ENCODE measurements around the gene MEOX1.
"Not testable (repeated sequence)": the region's sequence is repeated elsewhere in the genome, so short reads cannot be mapped to it uniquely, and the experiment has no call there.

The MEOX1 gene

DNA sequence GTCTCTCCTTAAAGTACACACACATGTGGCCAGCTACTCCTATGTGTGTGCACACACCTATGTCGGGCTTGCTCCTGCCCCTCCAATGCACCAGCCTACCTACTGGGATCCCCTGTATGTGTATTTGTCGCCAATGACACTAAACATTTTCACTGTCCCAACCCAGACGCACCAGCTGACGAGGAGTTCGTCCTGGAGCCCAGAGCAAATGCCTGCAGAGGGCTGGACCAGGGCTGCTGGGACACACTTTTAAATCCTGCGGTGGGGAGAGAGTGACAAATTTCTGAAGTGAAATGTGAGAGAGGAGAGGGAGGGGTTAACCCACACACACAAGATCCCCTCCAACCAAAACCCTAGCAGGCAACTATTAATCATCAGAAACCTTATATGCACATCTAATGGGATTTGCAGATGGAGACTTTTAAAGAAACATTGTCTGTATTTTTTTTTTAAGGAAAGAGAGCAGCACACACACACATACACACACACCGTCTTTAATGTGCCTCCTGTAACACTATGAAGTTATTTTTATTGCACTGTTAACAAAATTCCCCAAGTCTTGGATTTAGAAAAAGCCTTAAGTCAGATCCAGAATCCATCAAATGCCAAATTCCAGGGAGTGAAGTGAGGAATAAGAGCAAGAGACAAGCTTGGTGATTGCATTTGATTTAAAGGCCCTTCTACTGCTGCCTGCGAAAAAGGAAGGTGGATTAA is at the start of gene MEOX1:
MEOX1 (minus strand) TSS at position 224 of the 714 bp plus-strand sequence. CDS start 388 bp downstream, outside the sequence.
- in situ Hi-C loops (cut with MboI; ENCODE audit: low sequenced_read_pairs), result no loop called here

DNA sequence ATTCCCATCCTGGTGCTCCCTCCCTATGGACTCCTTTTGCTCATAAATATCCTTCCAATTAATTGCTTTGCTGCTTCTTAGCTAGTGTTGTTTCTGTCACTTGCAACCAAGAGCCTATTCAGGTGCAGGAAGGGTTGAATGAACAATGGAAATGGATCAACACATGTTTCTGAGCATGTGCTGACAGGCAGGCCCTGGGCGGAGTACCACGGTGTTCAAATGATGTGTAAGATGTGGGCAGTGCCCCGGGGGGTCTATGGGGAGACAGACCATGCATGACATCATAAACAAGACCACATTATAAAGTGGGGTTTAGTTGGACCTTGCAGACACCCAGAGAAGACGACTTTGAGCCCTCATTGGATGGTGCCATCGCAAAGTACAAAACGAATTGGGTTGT is 48.4 kb upstream of the MEOX1 start:
- in situ Hi-C loops (cut with MboI; ENCODE audit: low sequenced_read_pairs), result no loop called here

DNA sequence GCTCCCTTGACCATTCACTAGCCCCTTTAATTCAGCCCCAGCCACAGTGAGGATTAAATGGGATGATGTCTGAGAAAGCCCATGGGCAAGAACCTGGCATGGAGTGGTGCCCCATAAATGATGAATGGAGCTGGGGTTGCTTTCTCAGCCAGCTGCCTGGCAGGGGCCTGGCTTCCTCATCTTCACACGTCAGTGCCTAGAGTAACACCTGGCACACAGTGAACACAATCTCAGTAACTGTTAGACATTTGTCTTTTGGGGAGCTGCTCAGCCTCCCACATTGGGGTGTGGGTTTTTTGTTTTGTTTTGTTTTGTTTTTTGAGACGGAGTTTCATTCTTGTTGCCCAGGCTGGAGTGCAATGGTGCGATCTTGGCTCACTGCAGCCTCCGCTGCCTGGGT is 47.5 kb upstream of the MEOX1 start:
- in situ Hi-C loops (cut with MboI; ENCODE audit: low sequenced_read_pairs), result no loop called here

DNA sequence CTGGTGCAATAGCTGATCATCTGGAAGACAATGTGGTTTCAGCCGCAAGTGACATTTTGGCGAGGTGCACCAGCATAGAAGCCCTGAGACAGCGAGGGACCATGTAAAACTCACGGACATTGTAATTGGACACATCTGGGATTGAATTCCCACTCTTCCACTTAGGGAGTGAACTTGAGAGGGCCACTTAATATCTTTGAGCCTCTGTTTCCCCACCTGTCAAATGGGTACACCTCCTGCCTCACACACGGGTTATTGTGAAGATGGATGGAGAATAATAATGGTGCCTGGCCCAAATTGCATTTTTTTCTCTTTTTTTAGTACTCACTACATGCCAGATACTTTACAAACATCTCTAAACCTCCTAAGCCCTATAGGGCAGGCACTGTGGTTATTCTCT is 45.5 kb upstream of the MEOX1 start:
- in situ Hi-C loops (cut with MboI; ENCODE audit: low sequenced_read_pairs), result no loop called here

- in situ Hi-C loops (cut with MboI; ENCODE audit: low sequenced_read_pairs), result no loop called here
Measured at GRCh38 chr17:43706235-43706634, 44.5 kb upstream of the MEOX1 start.

- in situ Hi-C loops (cut with MboI; ENCODE audit: low sequenced_read_pairs), result no loop called here
Measured at GRCh38 chr17:43703630-43704029, 41.9 kb upstream of the MEOX1 start.

- in situ Hi-C loops (cut with MboI; ENCODE audit: low sequenced_read_pairs), result no loop called here
Measured at GRCh38 chr17:43702637-43703036, 40.9 kb upstream of the MEOX1 start.

- in situ Hi-C loops (cut with MboI; ENCODE audit: low sequenced_read_pairs), result no loop called here
Measured at GRCh38 chr17:43701318-43701743, 39.6 kb upstream of the MEOX1 start.

DNA sequence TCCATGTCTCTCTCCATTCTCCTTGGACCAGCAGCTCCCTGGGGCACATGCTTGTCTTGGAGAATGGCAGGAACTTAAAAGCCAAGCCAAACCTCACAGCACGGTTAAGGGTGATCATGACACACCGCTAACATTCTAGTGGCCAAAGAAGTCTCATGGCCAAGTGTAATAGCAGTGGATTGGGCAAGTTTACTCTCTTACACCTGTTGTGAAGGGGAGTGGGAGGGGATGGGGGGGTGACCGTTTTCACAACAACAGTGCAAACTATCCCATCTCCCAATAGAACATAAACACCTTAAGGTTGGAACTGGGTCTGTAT is 37.7 kb upstream of the MEOX1 start:
- in situ Hi-C loops (cut with MboI; ENCODE audit: low sequenced_read_pairs), result no loop called here

GRCh38 chr17:43698678-43699437 is 37.1 kb upstream of the MEOX1 start:
- in situ Hi-C loops (cut with MboI; ENCODE audit: low sequenced_read_pairs), result no loop called here

DNA sequence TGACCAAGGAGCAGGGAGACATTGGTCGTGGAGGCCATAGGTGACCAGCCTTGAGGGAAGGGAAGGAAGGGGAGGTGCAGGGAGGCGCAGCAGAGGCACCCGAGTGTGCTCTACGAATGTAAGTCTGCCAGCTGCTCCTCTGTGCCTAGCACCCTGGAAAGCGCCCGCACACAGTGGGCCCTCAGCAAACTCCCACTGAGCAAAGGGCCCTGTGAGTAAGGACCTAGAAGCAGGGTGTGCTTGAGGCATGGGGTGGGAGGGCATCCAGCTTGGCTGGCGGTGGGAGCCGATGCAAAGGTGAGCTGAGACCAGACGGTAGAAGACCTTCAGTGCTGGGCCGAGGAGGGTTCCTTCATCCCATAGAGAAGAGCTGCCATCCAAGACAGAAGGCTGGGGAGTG is 36.2 kb upstream of the MEOX1 start:
- in situ Hi-C loops (cut with MboI; ENCODE audit: low sequenced_read_pairs), result no loop called here

GRCh38 chr17:43696891-43697290 is 35.2 kb upstream of the MEOX1 start:
- in situ Hi-C loops (cut with MboI; ENCODE audit: low sequenced_read_pairs), result no loop called here

- in situ Hi-C loops (cut with MboI; ENCODE audit: low sequenced_read_pairs), result no loop called here
Measured at GRCh38 chr17:43695970-43696865, 34.5 kb upstream of the MEOX1 start.

DNA sequence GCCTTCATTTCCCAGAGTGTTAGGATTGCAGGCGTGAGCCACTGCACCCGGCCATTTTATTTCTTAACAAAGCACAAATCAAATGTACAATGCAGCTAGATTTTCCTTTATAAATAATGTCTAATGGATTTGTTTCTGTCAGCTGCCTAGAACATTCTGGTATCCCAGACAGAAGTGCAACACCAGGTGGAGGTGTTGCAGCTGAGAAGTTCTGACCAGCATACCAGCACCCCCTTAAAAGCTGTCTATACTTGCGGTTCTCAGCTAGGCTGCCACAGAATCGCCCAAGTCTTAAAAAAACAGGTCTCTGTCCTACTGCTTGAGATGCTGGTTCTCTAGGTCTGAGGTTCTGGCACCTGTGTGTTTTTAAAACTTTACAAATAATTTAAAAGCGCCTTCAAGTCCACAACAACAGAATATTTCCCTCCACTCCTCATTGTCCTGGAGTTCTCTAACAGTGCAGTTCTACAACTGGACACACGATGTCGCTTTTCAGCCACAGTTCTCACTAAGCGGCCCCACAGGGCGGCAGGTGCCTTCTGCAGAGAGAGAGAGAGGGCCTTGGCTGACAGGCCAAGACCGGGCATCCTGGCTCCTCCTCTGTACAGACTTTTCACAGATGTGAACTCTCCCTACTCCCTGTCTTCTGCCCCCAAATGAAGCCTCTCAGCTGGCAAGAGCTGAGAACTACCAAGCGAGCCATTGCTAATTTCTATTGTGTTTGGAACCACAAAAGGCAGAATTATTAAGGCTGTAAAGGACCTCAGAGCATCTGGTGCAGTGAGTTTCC is 32.6 kb upstream of the MEOX1 start:
- in situ Hi-C loops (cut with MboI; ENCODE audit: low sequenced_read_pairs), result loop anchor here (5.0 kb wide), 1 partner anchor 68 kb away; no protein-coding TSS in a partner anchor

GRCh38 chr17:43691317-43691693 is 29.6 kb upstream of the MEOX1 start:
- in situ Hi-C loops (cut with MboI; ENCODE audit: low sequenced_read_pairs), result loop anchor here (5.0 kb wide), 1 partner anchor 71 kb away; no protein-coding TSS in a partner anchor

GRCh38 chr17:43690624-43691316 is 29.0 kb upstream of the MEOX1 start:
- in situ Hi-C loops (cut with MboI; ENCODE audit: low sequenced_read_pairs), result loop anchor here (5.0 kb wide), 1 partner anchor 72 kb away; no protein-coding TSS in a partner anchor

DNA sequence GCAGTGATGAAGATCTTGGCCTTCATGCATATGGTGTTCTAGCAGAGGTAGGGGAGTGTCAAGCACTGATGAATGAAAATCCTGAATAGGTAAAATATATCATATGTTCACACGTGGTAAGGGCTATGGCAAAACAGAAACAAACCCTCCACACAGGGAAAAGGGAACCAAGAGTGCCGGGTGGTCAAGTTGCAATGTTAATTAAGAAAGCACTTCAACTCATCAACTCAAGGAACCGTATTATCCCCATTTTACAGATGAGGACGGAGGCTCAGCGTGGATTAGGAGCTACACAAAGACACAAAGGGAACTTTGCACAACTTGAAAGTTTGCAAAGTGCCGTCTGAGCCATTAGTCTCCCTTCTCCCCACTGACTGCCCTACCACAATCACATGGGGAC is 28.1 kb upstream of the MEOX1 start:
- in situ Hi-C loops (cut with MboI; ENCODE audit: low sequenced_read_pairs), result loop anchor here (5.0 kb wide), 1 partner anchor 72 kb away; no protein-coding TSS in a partner anchor

- in situ Hi-C loops (cut with MboI; ENCODE audit: low sequenced_read_pairs), result no loop called here
Measured at GRCh38 chr17:43689131-43689530, 27.4 kb upstream of the MEOX1 start.

- in situ Hi-C loops (cut with MboI; ENCODE audit: low sequenced_read_pairs), result not testable (repeated sequence)
Measured at GRCh38 chr17:43686957-43687356, 25.2 kb upstream of the MEOX1 start.
